Uterus (tissue), 4 donors: ENCODE measurements around the gene VPS72. TPM values are rescaled to one million over a fixed set of nuclear protein-coding genes. Genes with fewer than 3 reads are reported as not detected.
"Not testable (repeated sequence)": the region's sequence is repeated elsewhere in the genome, so short reads cannot be mapped to it uniquely, and the experiment has no call there.

Experiments
- DNase-seq, 2 donors: peaks; one replicate each; pipeline ENCODE4 v3.0.0-alpha.2; 2019 to 2020
- H3K27ac ChIP-seq, 2 donors: fragments of 200-600 bp; sonication (generic); 1 replicate in 1 of 2; 2 replicates in 1 of 2; pipeline ENCODE4 v1.5.1; 2016 to 2018
- H3K27me3 ChIP-seq, 2 donors: fragments of 200-600 bp; sonication (generic); one replicate each; pipeline ENCODE4 v1.5.1; 2018 to 2019; ENCODE audit warnings: control low read depth in 1 of 2
- H3K36me3 ChIP-seq, 2 donors: fragments of 200-600 bp; sonication (generic); one replicate each; pipeline ENCODE4 v1.5.1; 2019; ENCODE audit warnings: control low read depth in 1 of 2
- H3K4me1 ChIP-seq, 2 donors: fragments of 200-600 bp; sonication (generic); one replicate each; pipeline ENCODE4 v1.5.1; 2018 to 2019; ENCODE audit warnings: control low read depth in 1 of 2
- H3K4me3 ChIP-seq, 2 donors: fragments of 200-600 bp; sonication (generic); 1 replicate in 1 of 2; 2 replicates in 1 of 2; pipeline ENCODE4 v1.5.1; 2018 to 2019; ENCODE audit warnings: mild to moderate bottlenecking in 1 of 2
- H3K9me3 ChIP-seq, 2 donors: fragments of 200-600 bp; sonication (generic); one replicate each; pipeline ENCODE4 v1.5.1; 2019; ENCODE audit warnings: control low read depth in 1 of 2
- CTCF ChIP-seq, 4 experiments: fragments of 200-600 bp in 2 of 4; fragments of 450-650 bp in 2 of 4; sonication (generic) in 2 of 4; IDR thresholded peaks; one replicate each; pipeline ENCODE4 v1.5.1; 2016 to 2019; ENCODE audit warnings: antibody characterized with exemption in 4 of 4, mild to moderate bottlenecking in 2 of 4, moderate library complexity in 1 of 4
- POLR2A ChIP-seq, 2 donors: fragments of 450-650 bp; IDR thresholded peaks; one replicate each; pipeline ENCODE4 v1.6.1; 2016; ENCODE audit warnings: antibody characterized with exemption in 2 of 2, mild to moderate bottlenecking in 1 of 2, moderate library complexity in 1 of 2
- intact Hi-C: fragments of 100-400 bp; cut with DNase I; formaldehyde crosslinking; loops from one replicate; pipeline ENCODE4 v1.15.1; 2023; ENCODE audit warnings: low total_unique reads
- total RNA-seq, 4 donors: library from RNA; depleted of rRNA in 3 of 4; stranded (reverse); fragments of >200 nt in 3 of 4; gene quantifications; one replicate each; pipeline versions ENCODE4 v1.1.0 to v1.2.4, GENCODE V29; 2014 to 2023
- donor health status: DM: yes; HTN: yes; CAD: no.

The VPS72 gene
- total RNA-seq, 4 donors from 2014 or later: 22.3 to 53.5 (median 32.7) TPM

- TF ChIP-seq POLR2A (IDR thresholded peaks at IDR 0.05): no peak
- TF ChIP-seq CTCF (IDR thresholded peaks at IDR 0.05): no peak
- Histone ChIP-seq H3K36me3 (no peaks in the 10 kb centered on the region), H3K27me3 (no peaks in the 10 kb centered on the region), H3K27ac (no peak overlapping the region), H3K9me3 (no peaks in the 10 kb centered on the region), H3K4me3 (no peak overlapping the region), H3K4me1 (no peaks in the 10 kb centered on the region)
- intact Hi-C loops: no loop called here
- no peak for DNase-seq
Measured at GRCh38 chr1:151222130-151222529, 32.1 kb upstream of the VPS72 start.

GRCh38 chr1:151221616-151222015, 31.6 kb upstream of the VPS72 start:
- Histone ChIP-seq H3K36me3 (no peaks in the 10 kb centered on the region), H3K4me3 (no peak overlapping the region), H3K27me3 (no peaks in the 10 kb centered on the region), H3K27ac (no peak overlapping the region), H3K4me1 (no peaks in the 10 kb centered on the region), H3K9me3 (no peaks in the 10 kb centered on the region)
- DNase-seq: no peak
- intact Hi-C loops: no loop called here
- TF ChIP-seq CTCF (IDR thresholded peaks at IDR 0.05) (no peak), POLR2A (IDR thresholded peaks at IDR 0.05) (no peak)

DNA sequence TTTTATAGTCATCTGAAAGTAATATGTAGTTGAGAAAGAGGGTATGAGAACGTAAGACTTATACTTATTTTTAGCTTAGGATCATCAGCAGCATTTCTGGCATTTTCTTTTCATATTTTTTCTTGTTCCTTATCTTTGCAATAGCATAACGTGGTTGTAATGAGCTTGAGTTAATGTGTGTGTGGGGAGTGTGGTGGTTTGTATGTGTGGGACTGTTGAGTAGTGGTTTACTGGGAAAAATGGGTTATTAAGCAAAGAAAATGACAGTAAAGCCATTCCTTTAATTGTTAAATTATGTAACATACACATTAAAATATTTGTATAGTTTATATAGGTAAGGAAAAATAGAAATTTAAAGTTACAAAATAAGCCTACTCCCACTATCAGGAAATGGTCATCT, 23.6 kb upstream of the VPS72 start:
- no peaks in the 10 kb centered on the region for H3K36me3 ChIP-seq
- H3K4me1 ChIP-seq: no peaks in the 10 kb centered on the region
- H3K27me3 ChIP-seq: no peaks in the 10 kb centered on the region
- DNase-seq: no peak
- H3K4me3 ChIP-seq: no peak overlapping the region
- intact Hi-C loops: no loop called here
- no peaks in the 10 kb centered on the region for H3K9me3 ChIP-seq
- TF ChIP-seq POLR2A (IDR thresholded peaks at IDR 0.05): no peak
- no peak for TF ChIP-seq CTCF (IDR thresholded peaks at IDR 0.05)
- H3K27ac ChIP-seq: no peak overlapping the region

GRCh38 chr1:151211972-151212705, 22.1 kb upstream of the VPS72 start:
- DNase-seq: no peak
- H3K4me3 ChIP-seq: no peak overlapping the region
- TF ChIP-seq POLR2A (IDR thresholded peaks at IDR 0.05) (no peak), CTCF (IDR thresholded peaks at IDR 0.05) (no peak)
- H3K27me3 ChIP-seq: no peaks in the 10 kb centered on the region
- H3K9me3 ChIP-seq: no peaks in the 10 kb centered on the region
- intact Hi-C loops: no loop called here
- H3K4me1 ChIP-seq: no peaks in the 10 kb centered on the region
- H3K36me3 ChIP-seq: no peaks in the 10 kb centered on the region
- no peak overlapping the region for H3K27ac ChIP-seq

DNA sequence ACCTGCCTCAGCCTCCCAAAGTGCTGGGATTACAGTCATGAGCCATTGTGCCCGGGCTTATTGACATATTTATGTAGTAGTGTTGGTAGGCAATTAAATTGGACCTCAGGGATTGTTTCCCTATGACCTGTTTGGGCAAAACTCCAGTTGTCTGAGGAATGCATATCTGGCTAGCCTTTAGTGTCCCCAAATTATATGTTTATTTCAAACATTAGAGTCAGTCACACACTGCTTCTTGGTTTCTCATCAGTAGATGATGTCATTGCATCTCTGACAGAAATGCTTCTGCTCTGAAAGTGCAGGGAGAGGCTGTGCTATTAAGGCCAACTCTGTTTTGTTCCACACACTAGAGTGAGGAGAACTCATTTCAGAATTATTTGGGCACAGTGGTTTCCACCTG, 20.8 kb upstream of the VPS72 start:
- TF ChIP-seq POLR2A (IDR thresholded peaks at IDR 0.05): no peak
- intact Hi-C loops: no loop called here
- Histone ChIP-seq H3K9me3 (no peaks in the 10 kb centered on the region), H3K27ac (no peak overlapping the region), H3K4me1 (no peaks in the 10 kb centered on the region), H3K36me3 (no peaks in the 10 kb centered on the region), H3K4me3 (no peak overlapping the region), H3K27me3 (no peaks in the 10 kb centered on the region)
- no peak for DNase-seq

- H3K4me1 ChIP-seq, DNase-seq, H3K27ac ChIP-seq, H3K9me3 ChIP-seq, H3K36me3 ChIP-seq, H3K4me3 ChIP-seq, intact Hi-C loops, H3K27me3 ChIP-seq: not testable (repeated sequence)
Measured at GRCh38 chr1:151205381-151205965, 15.5 kb upstream of the VPS72 start.
